ENCODE data around the gene TNNT1.
A peak's percentile ranks its signal among the peaks of the same experiment; 100 is the strongest.

The TNNT1 gene

GRCh38 chr19:55141696-55142095 lies 7.3 kb downstream of the TNNT1 start:
- no peak for DNase-seq

GRCh38 chr19:55137915-55138314 lies 11.1 kb downstream of the TNNT1 start:
- DNase-seq = no peak

GRCh38 chr19:55136399-55137102 lies 12.5 kb downstream of the TNNT1 start:
- no peak for DNase-seq

- DNase-seq = no peak
These were observed 14.3 kb downstream of the TNNT1 start for GRCh38 chr19:55134736-55135135.

GRCh38 chr19:55133639-55134444 lies 15.2 kb downstream of the TNNT1 start:
- no peak for DNase-seq

GRCh38 chr19:55132453-55133129 lies 16.4 kb downstream of the TNNT1 start:
- no peak for DNase-seq

GRCh38 chr19:55131421-55131820 lies 17.6 kb downstream of the TNNT1 start:
- peak; percentile 30 for DNase-seq

- peak; percentile 18 for DNase-seq
These were observed 30.0 kb downstream of the TNNT1 start for GRCh38 chr19:55119053-55119452.

- DNase-seq = peak; percentile 36
These were observed 30.5 kb downstream of the TNNT1 start for GRCh38 chr19:55118401-55118991.

GRCh38 chr19:55117663-55118391 lies 31.2 kb downstream of the TNNT1 start:
- peak; percentile 99 for DNase-seq

- no peak for DNase-seq
These were observed 31.9 kb downstream of the TNNT1 start, which contains the start of gene PPP1R12C for GRCh38 chr19:55116859-55117662. Gene PPP1R12C, minus strand, starts transcription at chr19:55117637. Its CDS starts 94 bp downstream, at chr19:55117543.

- peak; percentile 71 for DNase-seq
These were observed 32.7 kb downstream of the TNNT1 start for GRCh38 chr19:55116232-55116858.

GRCh38 chr19:55115446-55116065 lies 33.5 kb downstream of the TNNT1 start:
- DNase-seq = peak; percentile 20

- no peak for DNase-seq
These were observed 34.4 kb downstream of the TNNT1 start for GRCh38 chr19:55114566-55115145.

- peak; percentile 84 for DNase-seq
These were observed 35.4 kb downstream of the TNNT1 start for GRCh38 chr19:55113570-55114039.

GRCh38 chr19:55112777-55113569 lies 36.0 kb downstream of the TNNT1 start:
- DNase-seq = no peak

GRCh38 chr19:55112246-55112776 lies 36.7 kb downstream of the TNNT1 start:
- no peak for DNase-seq

- no peak for DNase-seq
These were observed 37.7 kb downstream of the TNNT1 start for GRCh38 chr19:55111238-55111831.
